HG02981 (cell line): ENCODE data around the gene NDC80.
"Not testable (repeated sequence)": the region's sequence is repeated elsewhere in the genome, so short reads cannot be mapped to it uniquely, and the experiment has no call there.

ENCODE experiments used
- ATAC-seq: cut with Tn5 transposase; IDR thresholded peaks from one replicate; pipeline ENCODE4 v1.9.1; 2021; ENCODE audit warnings: mild to moderate bottlenecking, moderate library complexity; ENCODE audit not compliant: unreplicated experiment

Gene NDC80

GRCh38 chr18:2662288-2662687 is 90.9 kb downstream of the NDC80 start:
- not testable (repeated sequence) for ATAC-seq

DNA sequence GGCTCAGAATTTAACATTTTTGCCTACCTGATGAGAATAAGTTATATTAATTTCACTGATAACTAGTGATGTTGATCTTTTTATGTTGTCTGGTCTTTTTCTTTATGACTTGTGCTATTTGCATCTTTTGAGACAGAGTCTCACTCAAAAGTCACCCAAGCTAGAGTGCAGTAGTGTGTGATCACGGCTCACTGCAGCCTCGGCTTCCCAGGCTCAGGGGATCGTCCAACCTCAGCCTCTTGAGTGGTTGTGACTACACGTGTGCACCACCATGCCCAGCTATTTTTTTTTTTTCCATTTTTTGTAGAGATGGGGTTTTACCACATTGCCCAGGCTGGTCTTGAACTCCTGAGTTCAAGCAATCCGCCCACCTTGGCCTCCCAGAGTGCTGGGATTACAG is 91.6 kb downstream of the NDC80 start:
- no peak for ATAC-seq
